Limb (tissue), 2 donors: Measurements from ENCODE around the gene CACNA1C.

Experiments used
- DNase-seq, 2 donors: peaks; one replicate each; pipeline ENCODE4 v3.0.0-alpha.2; 2016; ENCODE audit errors: extremely low spot score in 2 of 2

Gene CACNA1C

GRCh38 chr12:2137711-2138110 lies 84.9 kb downstream of the CACNA1C start:
- no peak for DNase-seq

- no peak for DNase-seq
These were observed 85.5 kb downstream of the CACNA1C start for GRCh38 chr12:2138294-2138693.

- no peak for DNase-seq
These were observed 86.1 kb downstream of the CACNA1C start for GRCh38 chr12:2138871-2139308.

GRCh38 chr12:2139651-2140050 lies 86.9 kb downstream of the CACNA1C start:
- no peak for DNase-seq

GRCh38 chr12:2140858-2141519 lies 88.2 kb downstream of the CACNA1C start:
- DNase-seq, result no peak

GRCh38 chr12:2142068-2142467 lies 89.3 kb downstream of the CACNA1C start:
- DNase-seq, result no peak

- DNase-seq, result no peak
These were observed 92.2 kb downstream of the CACNA1C start for GRCh38 chr12:2144951-2145350.

GRCh38 chr12:2145433-2145998 lies 92.7 kb downstream of the CACNA1C start:
- no peak for DNase-seq

- no peak for DNase-seq
These were observed 94.5 kb downstream of the CACNA1C start for GRCh38 chr12:2147335-2147734.

GRCh38 chr12:2149091-2149490 lies 96.3 kb downstream of the CACNA1C start:
- DNase-seq, result no peak

GRCh38 chr12:2150833-2151232 lies 98.0 kb downstream of the CACNA1C start:
- DNase-seq, result no peak

GRCh38 chr12:2151391-2151790 lies 98.6 kb downstream of the CACNA1C start:
- no peak for DNase-seq

- DNase-seq, result no peak
These were observed 99.3 kb downstream of the CACNA1C start for GRCh38 chr12:2152134-2152533.

GRCh38 chr12:2154050-2154449 lies 101.3 kb downstream of the CACNA1C start:
- DNase-seq, result no peak

GRCh38 chr12:2154521-2154920 lies 101.7 kb downstream of the CACNA1C start:
- DNase-seq, result no peak

- no peak for DNase-seq
These were observed 103.5 kb downstream of the CACNA1C start for GRCh38 chr12:2156333-2156732.

GRCh38 chr12:2160043-2160442 lies 107.3 kb downstream of the CACNA1C start:
- no peak for DNase-seq

- peak in 1 of 2 donors; percentile 21 for DNase-seq
These were observed 108.7 kb downstream of the CACNA1C start for GRCh38 chr12:2161473-2161872.

GRCh38 chr12:2163177-2163941 lies 110.6 kb downstream of the CACNA1C start:
- DNase-seq, result peak; percentile 66 to 72

- DNase-seq, result no peak
These were observed 112.2 kb downstream of the CACNA1C start for GRCh38 chr12:2165021-2165420.

- DNase-seq, result no peak
These were observed 113.1 kb downstream of the CACNA1C start for GRCh38 chr12:2165927-2166326.

GRCh38 chr12:2166696-2167095 lies 113.9 kb downstream of the CACNA1C start:
- no peak for DNase-seq

- no peak for DNase-seq
These were observed 114.4 kb downstream of the CACNA1C start for GRCh38 chr12:2167231-2167630.
